AG09319 (cell line): Measurements from ENCODE around the gene RIPPLY3.
"Not testable (repeated sequence)": the region's sequence is repeated elsewhere in the genome, so short reads cannot be mapped to it uniquely, and the experiment has no call there.

Experiments
- DNase-seq: peaks from one replicate; pipeline ENCODE4 v3.0.0-alpha.2; 2010; ENCODE audit warnings: low read depth; ENCODE audit errors: extremely low read depth
- TF ChIP-seq, protein P1 (sequence below): IDR thresholded peaks from 2 replicates; pipeline ENCODE4 v1.5.1; 2011; ENCODE audit warnings: low read depth, mild to moderate bottlenecking, inconsistent platforms, low read length, moderate library complexity

Gene RIPPLY3

DNA sequence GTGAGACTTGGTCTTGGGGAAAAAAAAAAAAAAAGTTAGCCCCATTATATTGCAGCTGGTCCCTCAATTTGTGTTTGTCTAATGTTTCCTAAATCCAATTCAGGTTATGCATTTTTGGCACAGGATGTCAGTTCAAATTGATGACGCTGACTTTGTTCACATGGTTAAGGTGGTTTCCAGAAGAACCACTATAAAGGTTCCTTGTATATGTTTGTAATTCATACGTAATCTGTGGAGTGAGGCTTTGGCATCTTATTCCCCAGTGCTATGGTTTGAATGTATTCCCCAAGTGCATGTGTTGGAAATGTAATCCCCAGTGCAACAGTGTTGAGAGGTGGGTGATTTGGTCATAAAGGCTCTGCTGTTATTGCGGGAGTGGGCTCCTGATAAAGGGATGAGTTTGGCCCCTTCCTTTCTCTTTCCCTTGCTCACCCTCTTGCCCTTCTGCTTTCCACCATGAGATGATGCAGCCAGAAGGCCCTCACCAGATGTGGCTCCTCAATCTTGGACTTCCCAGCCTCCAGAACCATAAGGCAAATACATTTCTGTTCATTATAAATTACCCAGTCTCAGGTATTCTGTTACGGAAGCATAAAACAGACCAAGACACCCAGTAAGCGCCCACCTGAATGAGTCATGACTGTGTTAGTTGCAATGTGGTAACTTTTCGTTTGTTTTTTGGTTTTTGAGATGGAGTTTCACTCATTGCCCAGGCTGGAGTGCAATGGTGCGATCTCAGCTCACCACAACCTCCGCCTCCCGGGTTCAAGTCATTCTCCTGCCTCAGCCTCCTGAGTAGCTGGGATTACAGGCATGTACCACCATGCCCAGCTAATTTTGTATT is 20.5 kb upstream of the RIPPLY3 start:
- TF ChIP-seq, protein P1, sequence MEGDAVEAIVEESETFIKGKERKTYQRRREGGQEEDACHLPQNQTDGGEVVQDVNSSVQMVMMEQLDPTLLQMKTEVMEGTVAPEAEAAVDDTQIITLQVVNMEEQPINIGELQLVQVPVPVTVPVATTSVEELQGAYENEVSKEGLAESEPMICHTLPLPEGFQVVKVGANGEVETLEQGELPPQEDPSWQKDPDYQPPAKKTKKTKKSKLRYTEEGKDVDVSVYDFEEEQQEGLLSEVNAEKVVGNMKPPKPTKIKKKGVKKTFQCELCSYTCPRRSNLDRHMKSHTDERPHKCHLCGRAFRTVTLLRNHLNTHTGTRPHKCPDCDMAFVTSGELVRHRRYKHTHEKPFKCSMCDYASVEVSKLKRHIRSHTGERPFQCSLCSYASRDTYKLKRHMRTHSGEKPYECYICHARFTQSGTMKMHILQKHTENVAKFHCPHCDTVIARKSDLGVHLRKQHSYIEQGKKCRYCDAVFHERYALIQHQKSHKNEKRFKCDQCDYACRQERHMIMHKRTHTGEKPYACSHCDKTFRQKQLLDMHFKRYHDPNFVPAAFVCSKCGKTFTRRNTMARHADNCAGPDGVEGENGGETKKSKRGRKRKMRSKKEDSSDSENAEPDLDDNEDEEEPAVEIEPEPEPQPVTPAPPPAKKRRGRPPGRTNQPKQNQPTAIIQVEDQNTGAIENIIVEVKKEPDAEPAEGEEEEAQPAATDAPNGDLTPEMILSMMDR, result no peak
- DNase-seq, result no peak

- TF ChIP-seq, protein P1, result no peak
Observed at GRCh38 chr21:36987845-36988244, 18.7 kb upstream of the RIPPLY3 start.

GRCh38 chr21:36988536-36988935 is 18.0 kb upstream of the RIPPLY3 start:
- DNase-seq, result no peak
- TF ChIP-seq, protein P1, result no peak

More at GRCh38 chr21:36987845-36988244, 18.7 kb upstream of the RIPPLY3 start:
- DNase-seq, result no peak

DNA sequence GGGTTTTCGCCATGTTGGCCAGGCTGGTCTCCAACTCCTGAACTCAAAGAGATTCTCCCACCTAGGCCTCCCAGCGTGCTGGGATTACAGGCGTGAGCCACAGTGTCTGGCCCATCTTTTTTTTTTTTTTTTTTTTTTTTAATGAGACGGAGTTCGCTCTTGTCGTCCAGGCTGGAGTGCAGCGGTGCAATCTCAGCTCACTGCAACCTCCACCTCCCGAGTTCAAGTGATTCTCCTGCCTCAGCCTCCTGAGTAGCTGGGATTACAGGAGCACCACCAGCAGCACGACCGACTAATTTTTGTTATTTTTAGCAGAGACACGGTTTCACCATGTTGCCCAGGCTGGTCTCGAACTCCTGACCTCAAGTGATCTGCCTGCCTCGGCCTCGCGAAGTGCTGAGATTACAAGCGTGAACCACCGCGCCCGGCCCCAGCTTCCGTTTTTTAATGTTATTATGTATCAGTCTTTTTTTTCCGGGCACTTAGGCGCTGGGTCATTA is 17.3 kb upstream of the RIPPLY3 start:
- DNase-seq, result not testable (repeated sequence)

DNA sequence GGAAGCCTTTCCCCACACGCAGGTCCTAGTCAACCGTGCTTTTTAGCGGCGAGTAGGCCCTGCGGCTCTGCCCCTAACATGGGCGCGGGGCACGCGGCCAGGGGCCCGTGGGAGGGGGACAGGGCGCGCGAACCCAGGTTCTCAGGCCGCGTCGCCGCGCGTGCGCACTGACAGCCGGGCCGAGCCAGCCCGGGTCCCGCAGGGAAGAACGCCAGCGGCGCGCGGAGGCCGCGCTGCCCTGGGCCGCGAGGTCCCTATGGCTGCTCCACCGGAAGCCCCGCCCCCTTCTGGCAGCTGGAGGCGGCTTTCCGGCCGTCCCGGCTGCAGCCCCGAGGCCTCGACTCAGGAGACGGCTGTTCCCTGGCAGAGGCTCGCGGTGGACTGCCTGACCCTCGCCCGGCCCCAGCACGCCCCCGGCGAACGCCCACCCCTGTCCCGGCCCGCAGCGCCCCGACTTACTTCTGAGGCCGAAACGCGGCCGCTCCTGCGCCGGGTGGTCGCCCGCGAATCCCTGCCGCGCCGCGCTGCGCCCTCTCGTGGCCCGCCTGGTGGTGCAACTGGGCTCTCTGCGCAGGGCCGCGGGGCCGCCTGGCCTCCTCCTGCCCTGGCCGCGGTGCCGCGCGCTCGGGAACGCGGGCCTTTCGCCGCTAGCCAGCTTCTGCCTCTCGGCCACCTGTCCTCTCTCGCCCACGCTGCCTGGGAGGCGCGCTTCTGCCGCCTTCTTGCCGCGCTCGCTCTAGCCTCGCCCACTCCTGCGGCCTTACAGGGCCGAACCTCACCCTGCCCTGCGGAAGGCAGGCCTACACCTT is 16.6 kb upstream of the RIPPLY3 start:
- TF ChIP-seq, protein P1, result peak; percentile 41
- DNase-seq, result peak; percentile 83

GRCh38 chr21:36990508-36991205 is 15.8 kb upstream of the RIPPLY3 start:
- TF ChIP-seq, protein P1, result no peak
- DNase-seq, result no peak

DNA sequence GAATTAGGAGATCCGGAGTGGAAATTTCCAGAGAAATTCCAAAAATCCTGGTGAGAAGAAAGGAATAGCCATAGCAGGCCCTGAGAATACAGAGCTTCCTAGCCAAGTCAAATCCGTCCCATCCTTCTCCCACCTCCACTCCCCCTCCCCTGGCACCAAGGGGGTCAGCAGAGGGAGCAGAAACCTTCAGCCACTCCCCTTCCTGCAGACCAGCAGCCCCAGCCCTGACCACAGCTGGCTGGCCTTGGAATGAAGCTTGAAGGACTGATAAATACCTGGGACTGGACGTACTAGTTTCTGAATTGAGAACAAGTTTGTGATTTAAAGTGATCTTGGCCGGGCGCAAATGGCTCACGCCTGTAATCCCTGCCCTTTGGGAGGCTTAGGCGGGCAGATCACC is 13.8 kb upstream of the RIPPLY3 start:
- TF ChIP-seq, protein P1, result no peak
- DNase-seq, result no peak
